HL-60 (cell line): ENCODE measurements around the gene XPR1.
"Not testable (repeated sequence)": the region's sequence is repeated elsewhere in the genome, so short reads cannot be mapped to it uniquely, and the experiment has no call there.

Experiments used
- DNase-seq, 2 experiments: peaks; one replicate each; pipeline ENCODE4 v3.0.0-alpha.2; 2010 to 2020; ENCODE audit warnings: low read depth in 1 of 2, low spot score in 1 of 2
- H3K27ac ChIP-seq: fragments of 250-450 bp; sonication (Bioruptor Pico); replicated peaks from 2 replicates; pipeline ENCODE4 v1.5.1; 2020; ENCODE audit warnings: mild to moderate bottlenecking, moderate library complexity
- H3K27me3 ChIP-seq: fragments of 250-450 bp; sonication (Bioruptor Pico); 2 replicates; pipeline ENCODE4 v1.5.1; 2021; ENCODE audit warnings: mild to moderate bottlenecking, moderate library complexity; ENCODE audit not compliant: insufficient read depth, poor library complexity, severe bottlenecking
- H3K4me3 ChIP-seq: replicated peaks from 2 replicates; pipeline ENCODE4 v1.5.1; 2011; ENCODE audit warnings: mild to moderate bottlenecking, control low read depth, low read length; ENCODE audit not compliant: insufficient read depth
- CTCF ChIP-seq: IDR thresholded peaks from one replicate; pipeline ENCODE4 v1.5.1; 2011; ENCODE audit warnings: low read length, control low read depth, inconsistent platforms; ENCODE audit not compliant: insufficient read depth
- GABPA ChIP-seq: IDR thresholded peaks from 2 replicates; pipeline ENCODE4 v1.6.1; 2012; ENCODE audit warnings: low read depth
- POLR2AphosphoS5 ChIP-seq: IDR thresholded peaks from 2 replicates; pipeline ENCODE4 v1.6.1; 2012; ENCODE audit warnings: low read depth
- REST ChIP-seq: IDR thresholded peaks from 2 replicates; pipeline ENCODE4 v1.6.1; 2012; ENCODE audit warnings: low read depth; ENCODE audit not compliant: insufficient replicate concordance
- SPI1 ChIP-seq: IDR thresholded peaks from 2 replicates; pipeline ENCODE4 v1.6.1; 2012; ENCODE audit warnings: low read depth, mild to moderate bottlenecking, borderline replicate concordance

XPR1 gene

GRCh38 chr1:180787628-180788307, 155.9 kb downstream of the XPR1 start:
- TF ChIP-seq CTCF (no peak), GABPA (no peak), POLR2AphosphoS5 (no peak), REST (no peak), SPI1 (no peak)
- DNase-seq: no peak
- H3K27ac ChIP-seq: no peak overlapping the region
- H3K4me3 ChIP-seq: no peak overlapping the region
- no peaks in the 10 kb centered on the region for H3K27me3 ChIP-seq

- Histone ChIP-seq H3K27ac (no peak overlapping the region), H3K27me3 (no peaks in the 10 kb centered on the region), H3K4me3 (no peak overlapping the region)
- DNase-seq: no peak
- no peak for TF ChIP-seq SPI1
- no peak for TF ChIP-seq CTCF
- TF ChIP-seq POLR2AphosphoS5: no peak
- no peak for TF ChIP-seq REST
- no peak for TF ChIP-seq GABPA
Measured at GRCh38 chr1:180789460-180789859, 157.6 kb downstream of the XPR1 start.

GRCh38 chr1:180791152-180791551, 159.3 kb downstream of the XPR1 start:
- not testable (repeated sequence) for H3K27me3 ChIP-seq, H3K4me3 ChIP-seq, H3K27ac ChIP-seq, DNase-seq

- H3K4me3 ChIP-seq: no peak overlapping the region
- no peaks in the 10 kb centered on the region for H3K27me3 ChIP-seq
- DNase-seq: peak in 1 of 2 experiments; percentile 2
- TF ChIP-seq SPI1 (peak; percentile 44; the same call in 1 of the 2 replicates), POLR2AphosphoS5 (no peak), GABPA (no peak), REST (no peak), CTCF (no peak)
- no peak overlapping the region for H3K27ac ChIP-seq
Measured at GRCh38 chr1:180791806-180792205, 160.0 kb downstream of the XPR1 start.
